Activated T-helper 1 cell treated with Interleukin-2 at 50 U/mL for 16 hours (primary cell): ENCODE data around the gene HELZ2.
A peak's percentile ranks its signal among the peaks of the same experiment; 100 is the strongest.
"Not testable (repeated sequence)": the region's sequence is repeated elsewhere in the genome, so short reads cannot be mapped to it uniquely, and the experiment has no call there.

Experiments
- DNase-seq: peaks from one replicate; pipeline ENCODE4 v3.0.0-alpha.2; 2020; ENCODE audit warnings: low read depth

Gene HELZ2

DNA sequence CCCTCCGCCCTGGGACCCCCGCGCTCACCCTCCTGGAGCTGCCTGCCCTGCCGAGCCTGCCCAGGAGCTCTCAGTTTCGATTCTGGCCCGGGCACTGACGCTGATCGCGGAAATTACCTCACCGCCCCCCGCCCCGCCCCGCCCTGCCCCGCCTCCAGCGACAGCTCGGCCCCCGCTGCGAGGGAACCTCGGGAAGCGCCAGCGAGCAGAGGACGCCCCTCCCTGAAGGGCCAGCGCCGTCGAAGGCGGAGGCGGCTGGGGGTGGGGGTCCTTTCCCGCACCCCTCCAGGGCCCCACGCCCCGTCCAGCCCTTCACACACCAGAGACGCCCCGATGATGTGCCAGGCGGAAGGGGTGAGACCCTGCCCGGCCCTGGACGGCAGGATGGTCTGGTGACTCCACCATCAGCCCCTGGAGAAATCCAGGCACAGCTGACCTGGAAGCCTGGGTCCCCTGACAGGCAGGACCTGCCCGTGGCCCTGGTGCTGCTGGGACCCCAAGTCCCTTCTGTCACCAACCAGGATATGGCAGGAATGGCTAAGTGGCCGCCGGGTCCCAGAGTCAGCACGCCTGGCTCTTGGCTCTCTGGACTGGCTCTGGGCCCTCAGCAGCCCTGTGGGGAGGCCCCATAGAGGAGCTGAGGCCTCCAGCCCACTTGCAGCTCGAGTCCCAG is at the start of gene HELZ2:
Gene HELZ2 (minus strand): TSS at position 84 of the 673 bp plus-strand sequence. CDS start 1,854 bp downstream, outside the sequence.
- DNase-seq, result peak; percentile 46

GRCh38 chr20:63622732-63623131 is 48.7 kb upstream of the HELZ2 start:
- DNase-seq, result no peak

DNA sequence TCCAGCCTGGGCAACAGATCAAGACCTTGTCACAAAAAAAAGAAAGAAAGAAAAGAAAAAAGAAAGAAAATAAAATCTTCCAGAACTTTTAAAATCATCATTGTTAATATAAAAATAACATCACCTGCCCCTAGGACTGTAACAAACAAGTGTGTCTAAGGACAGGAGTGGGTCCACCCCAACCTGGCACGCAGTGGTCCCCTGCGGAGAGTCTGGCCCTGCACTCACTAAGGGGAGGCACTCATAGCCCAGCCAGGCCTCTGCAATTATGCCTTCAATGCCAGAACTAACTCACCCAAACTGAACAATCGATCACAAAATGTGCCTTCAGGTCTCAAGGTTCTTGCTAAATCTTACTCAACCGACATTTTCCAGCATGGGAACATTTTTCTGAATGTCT is 48.1 kb upstream of the HELZ2 start:
- no peak for DNase-seq

GRCh38 chr20:63620991-63621390 is 47.0 kb upstream of the HELZ2 start:
- no peak for DNase-seq

DNA sequence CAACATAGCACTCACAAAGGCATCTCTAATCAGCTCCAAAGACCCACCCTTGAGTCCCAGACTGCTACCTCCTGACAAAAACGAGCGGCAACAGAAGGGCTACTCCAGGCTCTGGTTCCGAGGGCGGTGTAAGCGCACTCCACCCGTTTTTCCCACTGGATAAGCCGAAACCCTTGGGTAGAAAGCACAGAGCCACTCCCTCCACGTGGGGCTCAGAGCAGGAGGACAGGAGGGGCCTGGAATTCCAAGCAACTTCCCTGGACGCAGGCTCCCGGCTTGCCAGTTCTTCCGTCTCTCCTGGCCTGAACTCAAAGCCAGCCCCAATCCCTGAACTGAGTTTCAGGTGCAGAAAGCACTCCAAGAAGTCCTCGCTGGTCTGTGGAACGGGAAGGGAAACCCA is 45.5 kb upstream of the HELZ2 start:
- no peak for DNase-seq

DNA sequence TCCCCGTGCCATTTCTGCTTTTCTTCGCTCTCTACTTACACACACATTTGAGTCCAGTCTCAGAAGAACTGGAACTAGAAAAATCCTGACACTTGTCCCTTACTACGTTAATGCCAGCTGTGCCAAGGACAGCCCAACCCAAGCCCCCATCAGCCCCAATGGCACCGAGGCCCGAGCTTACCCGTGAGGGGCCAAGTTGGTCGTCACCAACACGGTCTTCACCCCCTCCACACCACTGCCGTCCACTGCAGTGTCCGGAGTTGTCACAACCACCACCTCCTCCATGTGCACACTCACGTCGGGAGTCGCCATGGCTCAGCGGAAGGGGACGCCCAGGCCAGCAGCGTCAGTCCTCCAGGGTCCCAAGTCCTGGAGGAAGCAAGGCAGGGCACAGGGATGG is 45.0 kb upstream of the HELZ2 start:
- no peak for DNase-seq

DNA sequence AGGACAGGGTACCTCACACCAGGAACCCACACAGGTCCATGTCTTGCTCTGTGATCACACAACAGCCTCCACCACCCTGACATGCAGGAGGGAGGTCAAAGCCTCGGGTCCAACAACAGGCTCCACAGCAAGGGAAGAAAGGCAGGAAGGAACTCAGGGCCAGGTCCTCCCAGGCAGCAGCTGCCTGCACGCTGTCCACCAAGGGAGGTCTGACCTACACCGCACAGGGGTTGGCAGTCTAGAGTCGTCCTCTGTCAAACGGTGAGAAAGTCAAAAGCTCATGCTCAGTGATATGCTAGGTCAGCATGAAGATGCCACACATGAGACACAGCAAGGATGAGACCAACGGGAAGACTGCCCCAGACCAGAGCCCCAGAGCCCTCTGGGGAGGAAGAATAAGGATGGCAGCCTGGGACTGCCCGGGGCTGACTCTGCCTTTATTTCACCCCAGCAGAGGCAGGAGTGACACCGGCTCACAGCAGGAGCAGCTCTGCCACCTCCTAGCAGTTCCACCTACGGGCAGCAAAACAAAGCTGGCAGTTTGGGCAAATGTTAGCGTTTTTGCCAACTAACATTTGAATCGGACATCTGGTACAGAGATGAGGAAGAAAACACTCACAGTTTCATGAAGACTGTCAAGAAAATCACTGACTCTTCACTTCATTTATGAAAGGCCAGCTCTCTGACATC is 44.4 kb upstream of the HELZ2 start:
- DNase-seq, result no peak

- no peak for DNase-seq
Observed at GRCh38 chr20:63617876-63618265, 43.8 kb upstream of the HELZ2 start.

DNA sequence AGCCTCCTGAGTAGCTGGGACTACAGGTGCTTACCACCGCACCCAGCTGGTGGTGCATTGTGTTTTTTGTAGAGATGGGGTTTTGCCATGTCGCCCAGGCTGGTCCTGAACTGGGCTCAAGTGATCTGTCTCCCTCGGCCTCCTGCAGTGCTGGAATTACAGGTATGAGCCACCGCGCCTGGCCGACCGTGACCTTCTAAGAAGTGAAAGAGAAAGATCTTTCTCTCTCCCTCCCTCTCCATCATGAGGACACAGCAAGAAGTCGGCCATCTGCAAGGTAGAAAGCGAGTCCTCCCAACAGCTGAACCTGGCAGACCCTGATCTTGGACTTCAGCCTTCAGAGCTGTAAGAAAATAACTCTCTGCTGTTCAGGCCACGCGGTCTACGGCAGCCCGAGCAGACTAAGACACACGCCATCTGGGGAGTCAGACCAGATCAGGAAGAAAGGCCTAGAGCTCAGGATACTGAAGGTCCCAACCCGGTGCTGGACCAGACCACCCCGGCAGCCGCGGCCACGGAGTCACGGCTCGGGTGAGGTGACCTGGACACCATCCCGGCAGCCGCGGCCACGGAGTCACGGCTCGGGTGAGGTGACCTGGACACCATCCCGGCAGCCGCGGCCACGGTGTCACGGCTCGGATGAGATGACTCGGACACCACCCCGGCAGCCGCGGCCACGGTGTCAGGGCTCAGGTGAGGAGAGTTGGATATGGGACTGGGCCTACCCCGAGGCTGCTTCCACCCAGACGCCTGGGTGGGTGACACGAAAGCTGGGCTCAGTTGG is 43.2 kb upstream of the HELZ2 start:
- no peak for DNase-seq

DNA sequence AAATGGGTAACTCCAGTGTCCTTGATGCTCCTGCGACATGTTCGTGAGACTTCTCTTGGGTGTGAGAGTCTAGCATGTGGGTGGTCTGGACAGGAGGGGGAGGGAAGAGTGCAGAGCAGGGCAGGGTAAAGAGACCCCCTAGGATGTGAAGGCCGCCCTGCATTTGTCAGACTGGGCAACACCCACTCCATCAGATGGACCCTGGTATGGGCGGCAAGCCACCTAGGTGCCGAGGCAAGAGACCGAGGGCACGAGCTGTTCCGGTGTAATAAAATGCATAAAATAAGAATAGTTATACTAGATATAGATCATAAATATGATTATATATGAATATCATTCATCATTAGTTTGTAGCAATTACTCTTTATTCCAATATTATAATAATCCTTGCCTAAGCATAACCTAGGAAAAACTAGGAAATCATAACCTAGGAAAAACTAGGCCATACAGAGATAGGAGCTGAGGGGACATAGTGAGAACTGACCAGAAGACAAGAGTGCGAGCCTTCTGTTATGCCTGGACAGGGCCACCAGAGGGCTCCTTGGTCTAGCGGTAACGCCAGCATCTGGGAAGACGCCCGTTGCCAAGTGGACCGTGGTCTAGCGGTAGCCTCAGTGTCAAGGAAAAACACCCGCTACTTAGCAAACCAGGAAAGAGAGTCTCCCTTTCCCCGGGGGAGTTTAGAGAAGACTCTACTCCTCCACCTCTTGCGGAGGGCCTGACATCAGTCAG is 40.0 kb upstream of the HELZ2 start:
- not testable (repeated sequence) for DNase-seq

- DNase-seq, result no peak
Observed at GRCh38 chr20:63612276-63612931, 38.4 kb upstream of the HELZ2 start.

- no peak for DNase-seq
Observed at GRCh38 chr20:63611646-63612045, 37.6 kb upstream of the HELZ2 start.

DNA sequence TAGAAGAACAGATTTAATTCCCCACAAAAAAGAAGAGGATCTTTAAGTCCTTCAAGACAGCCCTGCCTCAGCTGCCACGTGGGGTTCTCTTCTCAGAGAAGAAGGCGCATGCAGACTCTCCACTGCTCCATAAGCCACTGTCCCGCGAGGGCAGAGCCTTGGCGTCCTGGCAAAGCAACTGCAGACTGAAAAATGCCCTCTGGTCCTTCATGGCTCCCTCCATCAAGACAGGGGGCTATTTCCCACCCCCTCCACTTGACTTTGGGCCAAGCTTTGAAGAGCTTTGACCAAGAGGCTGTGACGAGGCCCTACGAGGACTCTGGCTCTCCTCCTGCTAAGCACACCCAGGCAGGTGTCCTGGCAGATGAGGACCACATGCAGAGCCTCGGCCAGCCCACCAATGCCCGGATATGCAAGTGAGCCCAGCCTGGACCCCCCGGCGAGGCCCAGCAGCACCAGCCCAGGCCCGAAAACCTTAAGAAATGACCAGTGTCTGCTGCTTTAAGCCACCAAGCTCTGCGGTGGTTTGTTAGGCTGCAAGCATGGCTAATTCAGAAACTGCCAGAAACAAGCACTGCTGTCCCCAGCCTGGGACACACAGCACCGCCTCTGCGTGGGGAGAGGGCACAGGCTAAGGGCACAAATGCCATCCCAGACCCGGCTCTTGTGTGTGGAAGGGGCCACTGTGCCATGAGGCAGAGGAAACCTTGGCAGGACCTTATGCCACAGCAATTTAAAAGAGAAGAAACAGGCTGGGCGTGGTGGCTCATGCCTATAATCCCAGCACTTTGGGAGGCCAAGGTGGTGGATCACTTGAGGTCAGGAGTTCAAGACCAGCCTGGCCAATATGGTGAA is 36.8 kb upstream of the HELZ2 start:
- DNase-seq, result no peak

DNA sequence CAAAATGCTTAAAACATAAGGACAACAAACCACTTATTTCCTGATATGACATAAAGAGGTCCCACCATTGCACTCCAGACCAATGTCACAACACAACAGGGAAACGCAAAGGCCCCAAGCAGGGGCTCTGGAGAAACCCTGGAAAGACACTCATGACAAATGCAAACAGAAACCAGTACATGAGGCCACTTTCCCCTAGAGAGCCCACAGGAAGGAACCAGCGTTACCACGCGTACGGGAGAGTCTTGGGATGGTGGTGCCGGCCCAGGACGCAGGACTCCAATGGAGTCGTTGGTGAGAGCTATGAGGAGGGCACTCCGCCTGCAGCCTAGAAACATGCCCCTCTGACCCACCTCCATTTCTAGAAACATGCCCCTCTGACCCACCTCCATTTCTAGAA is 32.6 kb upstream of the HELZ2 start:
- no peak for DNase-seq

- DNase-seq, result no peak
Observed at GRCh38 chr20:63602321-63602720, 28.3 kb upstream of the HELZ2 start.

GRCh38 chr20:63601679-63602078 is 27.6 kb upstream of the HELZ2 start:
- DNase-seq, result peak; percentile 8

DNA sequence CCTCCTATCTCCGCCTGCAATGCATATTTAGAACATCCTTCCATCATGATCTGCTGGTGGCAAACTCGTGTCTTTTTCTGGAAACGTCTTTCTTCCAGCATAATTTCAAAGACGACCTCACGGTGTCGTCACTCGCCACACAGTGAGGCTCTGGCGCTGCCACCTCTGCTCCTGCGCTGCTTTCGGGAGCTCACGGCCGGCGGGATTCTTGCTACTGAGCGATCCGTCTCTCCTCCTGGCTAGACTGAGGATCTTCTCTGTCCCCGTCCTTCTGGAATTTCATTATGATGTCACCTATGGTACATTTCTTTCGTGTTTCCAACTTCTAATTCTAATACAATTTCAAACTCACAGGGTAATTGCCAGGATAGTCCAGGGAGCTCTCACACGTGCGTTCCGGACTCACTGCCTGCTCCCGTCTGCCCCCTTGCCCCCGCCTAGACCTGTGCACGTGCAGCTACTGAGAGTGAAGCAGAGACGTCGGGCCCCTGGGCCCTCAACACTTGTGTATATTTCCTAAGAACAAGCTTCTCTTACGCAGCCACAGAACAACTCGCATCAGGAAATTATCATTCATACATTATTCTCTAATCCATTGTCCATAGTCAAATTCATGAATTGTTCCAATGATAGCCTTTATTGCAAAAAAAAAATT is 25.5 kb upstream of the HELZ2 start:
- no peak for DNase-seq

DNA sequence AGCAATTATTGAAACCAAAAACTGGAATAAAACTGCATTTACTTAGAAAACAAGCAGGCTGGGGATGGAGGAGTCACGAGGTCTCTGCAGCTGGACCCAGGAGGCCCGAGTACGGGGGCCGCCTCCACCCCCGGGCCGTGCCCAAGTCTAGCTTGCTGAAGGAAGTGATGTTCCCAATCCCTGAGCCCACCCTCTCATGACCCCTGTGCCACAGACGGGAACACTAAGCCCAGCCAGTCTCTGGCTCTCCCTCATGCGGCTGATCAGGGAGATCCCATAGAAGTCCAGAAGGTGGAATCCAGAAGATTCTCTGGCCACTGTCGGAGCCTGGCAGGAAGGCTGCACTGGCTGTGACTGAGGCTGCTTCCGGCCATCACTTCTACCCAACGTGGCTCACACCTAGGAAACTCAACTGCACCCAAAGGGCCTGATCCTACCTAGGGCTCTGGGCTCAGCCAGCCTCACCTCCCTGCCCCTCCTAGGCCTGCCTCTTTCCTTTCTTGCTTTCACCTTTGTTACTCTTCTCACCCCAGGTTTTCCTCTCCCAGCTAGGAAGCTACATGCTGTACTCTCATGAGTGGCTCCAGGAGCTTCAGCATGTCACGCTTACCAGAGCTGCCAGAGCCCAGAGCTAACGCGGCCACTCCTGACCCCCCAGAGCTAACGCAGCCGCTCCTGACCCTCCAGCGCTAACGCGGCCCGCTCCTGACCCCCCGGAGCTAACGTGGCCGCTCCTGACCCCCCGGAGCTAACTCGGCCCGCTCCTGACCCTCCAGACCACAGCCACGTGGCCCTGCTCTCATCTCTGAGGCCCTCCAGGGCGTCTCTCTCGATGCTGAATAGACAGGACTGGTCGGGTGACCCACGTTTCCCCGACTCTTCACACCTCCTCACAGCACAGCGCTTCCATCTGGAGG is 24.7 kb upstream of the HELZ2 start:
- no peak for DNase-seq
